NCI-H345 (cell line): ENCODE measurements around the gene CBX5.

Source experiments
- DNase-seq: peaks from one replicate; lab custom pipeline; 2025; lab: John Stamatoyannopoulos, UW

The CBX5 gene

DNA sequence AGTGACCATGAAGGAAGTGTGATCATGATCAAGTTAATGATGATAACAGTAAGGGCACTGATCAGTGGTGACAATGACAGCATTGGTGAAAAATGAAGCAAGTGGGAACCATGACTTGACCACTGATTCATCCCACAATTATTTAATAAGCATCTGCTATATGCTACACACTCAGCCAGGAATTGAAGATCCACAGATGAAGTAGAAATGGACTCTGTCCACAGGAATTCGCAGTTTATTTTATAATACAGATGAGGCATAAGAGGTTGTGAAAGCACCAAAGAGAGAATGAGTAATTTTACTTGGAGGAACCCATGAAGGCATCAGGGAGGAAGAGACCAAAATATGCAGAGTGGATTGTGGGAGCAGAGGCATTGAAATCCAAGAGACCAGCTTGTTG is 57.3 kb downstream of the CBX5 start:
- no peak for DNase-seq

DNA sequence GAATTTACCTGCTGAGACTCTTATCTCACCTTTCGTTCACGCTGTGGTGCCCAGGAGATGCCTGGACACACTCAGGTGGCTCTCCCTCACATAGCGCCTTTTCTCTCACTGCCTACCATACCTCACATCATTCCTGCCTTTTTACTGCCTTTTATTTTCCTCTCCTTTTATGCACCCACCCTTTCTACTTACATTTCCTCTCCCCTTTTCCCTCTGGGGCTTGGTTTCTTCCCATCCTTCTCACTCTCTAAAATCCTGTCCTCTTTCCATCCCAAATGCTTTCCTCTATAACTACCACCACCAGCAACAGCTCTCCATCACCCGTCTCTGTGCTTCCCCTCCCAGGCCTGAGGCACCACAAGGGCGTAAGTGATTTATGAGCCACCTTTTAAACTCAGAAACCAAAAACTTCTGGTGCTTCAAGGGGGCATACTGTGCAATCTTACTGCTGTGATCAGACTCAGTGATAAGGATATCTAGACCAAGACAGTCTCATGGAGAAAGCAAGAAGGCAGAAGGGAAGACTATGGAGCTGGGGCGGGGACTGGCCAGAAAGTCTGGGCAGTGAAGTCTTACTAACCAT is 58.4 kb downstream of the CBX5 start:
- DNase-seq = no peak

DNA sequence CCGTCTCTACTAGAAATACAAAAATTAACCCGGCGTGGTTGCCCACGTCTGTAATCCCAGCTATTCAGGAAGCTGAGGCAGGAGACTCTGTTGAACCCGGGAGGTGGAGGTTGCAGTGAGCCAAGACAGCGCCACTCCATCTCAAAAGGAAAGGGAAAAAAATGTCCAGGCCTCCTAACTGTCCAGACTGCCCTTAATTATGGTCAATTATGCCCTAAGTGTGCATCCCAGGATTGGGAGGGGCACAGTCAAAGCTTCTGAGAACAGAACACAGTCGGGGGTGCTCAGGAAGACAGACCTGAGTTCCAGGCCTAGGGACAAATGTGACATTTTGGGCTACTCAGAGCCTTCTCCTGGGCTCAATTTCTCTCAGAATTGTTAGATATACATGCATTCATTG is 59.4 kb downstream of the CBX5 start:
- no peak for DNase-seq

DNA sequence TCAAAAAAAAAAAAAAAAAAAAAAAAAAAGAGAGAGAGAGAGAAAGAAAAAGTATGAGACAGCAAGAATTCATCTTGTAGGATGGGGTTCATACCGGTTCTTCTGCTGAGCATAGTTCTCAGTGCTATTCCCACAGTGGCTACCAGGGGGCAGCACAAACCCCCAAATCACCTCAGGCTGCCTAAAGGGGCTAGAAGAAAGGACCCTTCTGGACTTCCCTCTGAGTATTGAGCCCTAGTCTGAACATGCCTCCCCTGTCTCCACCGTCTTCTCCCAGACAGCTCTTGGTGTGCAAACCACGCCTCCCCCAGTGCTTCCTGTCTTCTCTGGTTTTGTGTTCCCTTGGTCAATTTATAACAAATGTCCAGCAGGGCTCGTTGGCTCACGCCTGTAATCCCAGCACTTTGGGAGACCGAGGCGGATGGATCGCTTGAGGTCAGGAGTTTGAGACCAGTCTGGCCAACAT is 59.8 kb downstream of the CBX5 start:
- peak; percentile 52 for DNase-seq

DNA sequence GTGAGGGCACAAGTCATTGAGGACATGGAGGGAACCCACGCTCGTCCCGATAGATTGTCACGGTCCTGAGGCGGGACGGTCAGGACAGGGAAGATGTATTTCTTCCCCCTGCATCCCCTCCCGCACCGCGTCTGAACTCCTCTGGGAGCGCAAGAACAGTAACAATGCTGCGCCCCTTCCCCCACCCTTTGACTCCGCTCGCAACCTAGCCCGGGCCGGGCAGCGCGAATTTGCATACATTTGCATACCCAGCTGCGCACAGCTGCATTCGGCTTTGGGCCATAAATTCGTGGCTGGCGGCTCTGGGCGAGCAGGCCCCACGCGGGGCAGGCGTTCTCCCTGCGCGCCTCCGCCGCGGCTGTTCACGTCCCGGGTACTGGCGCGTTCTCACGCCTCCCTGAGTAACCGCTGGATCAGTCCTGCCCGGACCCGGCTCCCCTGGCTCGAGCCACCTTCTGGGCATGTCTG is 62.1 kb downstream of the CBX5 start:
- no peak for DNase-seq

DNA sequence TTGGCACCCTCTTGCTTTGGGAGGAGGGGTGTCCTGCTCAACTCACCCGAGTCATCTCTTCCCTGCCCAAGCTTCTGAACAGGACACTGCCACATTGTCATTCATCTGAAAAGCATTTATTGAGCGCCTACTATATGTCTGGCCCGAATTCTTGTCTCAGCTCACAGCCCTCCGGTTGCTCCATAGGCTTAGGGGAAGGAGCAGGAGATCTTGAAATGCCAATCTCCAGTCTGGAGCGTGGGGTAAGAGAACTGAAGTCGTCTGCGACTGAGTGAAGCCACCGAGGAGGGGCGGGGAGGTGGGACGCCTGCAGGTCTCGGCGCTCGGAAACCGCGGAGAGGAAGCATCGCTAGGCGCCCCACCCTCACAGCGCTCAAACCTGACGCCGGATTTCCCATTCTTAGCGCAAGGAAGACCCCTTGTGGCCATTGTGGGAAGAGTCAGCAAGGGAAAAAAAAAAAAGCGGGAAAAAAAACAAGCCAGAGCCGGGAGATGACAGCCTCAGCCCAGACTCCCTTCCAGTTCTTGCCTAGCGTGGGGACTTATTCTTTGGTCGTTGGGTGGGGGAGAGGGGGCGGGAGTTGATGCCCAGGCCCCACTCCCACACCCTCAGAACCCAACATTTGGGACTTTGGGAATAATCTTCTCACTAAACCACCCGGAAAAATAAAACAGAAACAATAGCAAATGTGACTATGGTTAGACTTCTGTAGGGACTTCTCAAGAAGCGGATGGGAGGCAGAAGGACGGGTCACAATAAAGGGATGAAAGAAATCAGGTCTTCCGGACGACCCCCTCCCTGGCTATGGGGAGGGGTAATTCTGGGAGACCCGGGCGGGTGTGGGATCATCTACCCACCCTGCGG is 62.9 kb downstream of the CBX5 start:
- peak; percentile 94 for DNase-seq

DNA sequence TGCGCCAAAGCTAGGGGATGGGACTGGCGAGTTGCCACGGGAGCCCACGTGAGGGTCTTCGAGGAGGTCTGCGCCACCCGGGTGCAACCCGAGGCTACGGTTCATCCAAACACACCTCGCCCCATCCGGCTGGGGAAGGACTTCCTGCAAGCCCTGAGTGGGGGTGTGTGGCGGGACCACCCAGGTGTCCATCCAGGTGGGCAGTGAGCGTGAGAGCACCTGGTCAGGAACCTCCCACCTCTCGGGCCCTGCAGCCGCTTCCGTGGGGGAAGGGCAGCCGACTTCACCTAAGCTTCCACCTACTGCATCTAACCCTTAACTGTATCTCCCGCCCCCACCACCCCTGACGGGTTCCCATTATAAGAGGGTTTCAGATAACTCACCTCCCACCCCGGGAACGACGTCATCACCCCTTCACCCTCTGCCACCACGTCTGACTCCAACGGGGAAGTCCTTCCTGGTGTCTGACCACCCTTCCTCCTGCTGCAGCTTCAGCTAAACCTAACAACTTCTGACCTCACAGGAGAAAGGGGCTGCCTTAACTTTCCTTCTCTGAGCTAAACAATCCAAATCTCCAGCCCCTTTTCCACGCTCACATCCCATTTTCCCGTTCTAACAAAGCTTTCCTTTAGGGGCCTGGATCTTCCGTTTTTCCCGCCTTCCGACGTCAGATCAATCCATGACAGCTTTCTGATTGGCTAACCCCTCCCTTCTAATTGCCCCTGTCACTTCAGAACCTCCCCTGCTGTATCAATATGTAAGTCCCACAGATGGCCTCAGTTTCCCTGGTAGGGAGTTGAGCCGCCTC is 63.7 kb downstream of the CBX5 start:
- DNase-seq = peak; percentile 62

DNA sequence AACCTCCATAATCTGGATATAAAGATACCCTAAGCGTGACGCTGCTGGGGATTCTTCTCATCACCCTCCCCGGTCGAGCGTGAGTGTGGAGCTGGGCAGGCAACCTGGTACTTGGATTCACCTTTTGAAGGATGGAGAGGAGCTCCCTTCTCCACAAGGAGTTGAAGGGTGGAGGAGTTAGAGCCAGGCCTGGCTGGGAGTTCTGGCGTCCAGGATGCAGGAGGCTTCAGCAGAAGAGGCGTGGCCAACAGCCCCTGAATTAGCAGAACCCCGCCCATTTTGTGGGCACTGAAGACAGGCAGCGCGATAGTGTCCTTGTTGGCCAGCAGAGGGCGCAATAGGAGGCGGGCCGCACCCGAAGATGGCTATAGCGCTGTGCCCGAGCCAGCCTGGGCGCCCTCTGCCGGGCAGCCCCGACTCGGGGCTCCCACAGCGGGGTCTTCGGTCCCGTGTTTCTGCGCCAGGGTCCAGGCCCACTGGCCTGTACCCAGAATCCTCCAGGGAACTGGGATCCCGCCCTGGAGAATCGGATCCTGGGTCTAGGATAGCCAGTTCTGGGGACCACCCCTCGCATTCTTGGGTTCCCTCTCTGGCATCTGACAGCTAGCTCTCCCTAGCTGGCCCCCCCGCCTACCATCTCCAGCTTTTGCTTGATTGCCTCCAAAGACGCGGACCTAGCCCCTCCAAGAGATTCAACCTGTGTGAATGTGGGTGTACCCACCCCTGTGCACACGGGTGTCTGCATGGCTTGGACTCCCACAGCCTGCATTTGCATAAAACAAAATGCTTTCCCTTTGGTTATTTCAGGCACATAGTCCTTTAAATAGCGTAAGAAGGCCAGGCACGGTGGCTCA is 65.1 kb downstream of the CBX5 start:
- DNase-seq = peak; percentile 92

DNA sequence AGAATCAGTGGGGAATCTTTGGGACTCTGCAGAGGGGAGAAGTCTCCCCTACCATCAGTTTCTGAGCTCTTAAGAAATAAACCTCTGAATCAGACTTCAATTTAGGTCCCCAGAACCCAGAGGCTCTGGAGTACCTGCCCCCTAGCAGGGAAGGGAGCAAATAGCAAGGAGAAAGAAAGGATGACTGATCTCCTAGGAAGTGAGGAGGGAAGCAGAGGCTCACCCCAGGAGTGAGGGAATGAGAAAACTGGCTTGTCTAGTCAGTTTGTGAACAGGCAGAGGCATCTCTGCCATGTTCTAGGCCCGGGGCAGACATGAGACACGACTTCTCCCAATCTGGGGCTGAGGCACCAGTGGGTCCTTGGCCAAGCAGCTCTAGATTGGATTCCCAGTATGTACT is 66.8 kb downstream of the CBX5 start:
- no peak for DNase-seq

DNA sequence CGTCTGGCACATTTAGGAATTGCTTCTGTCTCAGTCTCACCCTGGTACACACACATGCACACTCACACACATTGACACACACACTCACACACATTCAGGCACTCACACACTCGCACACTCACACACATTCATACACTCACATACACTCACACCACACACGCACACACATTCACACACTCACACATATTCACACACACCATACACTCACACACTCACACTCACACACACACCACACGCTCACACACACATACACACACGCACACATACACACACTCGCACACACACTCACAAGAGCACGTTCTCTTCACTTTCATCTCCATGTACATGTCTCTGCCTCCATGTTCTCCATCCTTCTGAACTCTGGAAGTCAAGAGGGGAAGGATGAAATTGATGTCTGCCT is 68.0 kb downstream of the CBX5 start:
- no peak for DNase-seq

DNA sequence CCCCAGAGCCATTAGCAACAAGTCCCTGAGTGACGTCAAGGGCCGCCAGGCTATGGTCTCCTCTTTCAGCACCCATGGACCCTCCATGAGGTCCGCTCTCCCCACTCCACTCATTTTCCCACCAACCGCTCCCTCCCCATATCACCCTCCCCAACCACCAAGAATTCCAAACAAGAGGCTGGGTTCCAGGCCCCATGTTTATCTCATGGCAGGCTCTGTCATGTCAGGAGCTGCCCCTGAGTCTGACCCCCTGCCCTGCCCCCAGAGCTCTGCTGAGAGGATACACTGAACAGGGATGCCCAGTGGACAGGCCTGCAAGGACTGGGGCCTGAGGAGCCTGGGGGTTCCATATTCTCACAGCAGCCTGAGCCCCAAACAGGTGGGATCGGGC is 69.5 kb downstream of the CBX5 start:
- no peak for DNase-seq

DNA sequence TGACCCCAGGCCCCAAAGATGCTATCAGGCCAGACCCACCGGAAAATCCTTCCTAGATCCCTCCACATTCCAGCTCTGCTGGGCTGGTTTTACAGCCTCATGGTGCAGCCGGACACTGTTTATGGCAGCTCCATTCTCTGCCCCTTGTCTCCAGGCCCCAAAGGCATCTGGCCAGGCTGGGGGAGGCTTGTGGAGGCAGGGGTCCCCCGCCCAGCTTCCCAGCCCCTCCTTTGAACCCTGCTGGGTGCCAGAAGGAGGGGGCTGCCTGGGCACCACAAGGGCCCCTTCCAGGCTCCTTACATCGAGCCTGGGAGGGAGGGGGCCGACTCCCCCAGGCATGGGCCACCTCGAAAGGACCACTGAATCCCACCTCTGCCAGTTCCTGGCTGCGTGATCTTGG is 71.3 kb downstream of the CBX5 start:
- no peak for DNase-seq

DNA sequence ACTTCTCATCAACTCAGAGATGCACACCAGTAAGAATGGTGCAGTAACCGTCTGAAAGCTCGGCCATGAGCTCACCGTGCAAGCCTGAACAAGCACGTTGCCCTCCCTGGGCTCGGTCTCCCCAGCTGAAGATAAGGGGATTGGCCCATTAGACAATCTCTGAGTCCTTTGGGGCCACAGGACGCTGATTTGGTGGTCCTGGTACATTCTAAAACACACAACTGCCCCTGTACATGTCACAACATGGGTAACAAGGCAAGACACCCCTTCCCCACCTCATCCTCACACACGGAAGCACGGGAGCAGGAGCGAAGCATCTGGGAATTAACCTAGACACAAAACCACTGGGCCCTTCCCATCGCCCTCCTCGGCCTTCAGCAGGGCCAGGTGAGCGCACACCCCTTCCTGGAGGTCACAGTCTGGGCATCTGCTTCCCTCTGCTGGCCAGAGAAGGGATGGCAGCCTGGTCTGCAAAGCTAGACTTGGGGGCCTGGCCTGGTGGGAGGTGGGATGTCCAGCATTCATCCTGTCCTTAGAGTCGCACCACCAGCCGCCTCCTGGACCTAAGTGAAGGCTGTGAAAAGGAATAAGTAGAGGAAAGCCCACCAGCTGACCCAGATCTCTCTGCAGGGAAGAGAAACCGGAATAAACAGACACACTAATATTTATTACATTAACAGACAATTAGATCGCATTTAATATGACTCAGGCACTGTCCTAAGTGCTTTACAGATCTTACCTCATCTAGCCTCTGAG is 72.2 kb downstream of the CBX5 start:
- peak; percentile 76 for DNase-seq

DNA sequence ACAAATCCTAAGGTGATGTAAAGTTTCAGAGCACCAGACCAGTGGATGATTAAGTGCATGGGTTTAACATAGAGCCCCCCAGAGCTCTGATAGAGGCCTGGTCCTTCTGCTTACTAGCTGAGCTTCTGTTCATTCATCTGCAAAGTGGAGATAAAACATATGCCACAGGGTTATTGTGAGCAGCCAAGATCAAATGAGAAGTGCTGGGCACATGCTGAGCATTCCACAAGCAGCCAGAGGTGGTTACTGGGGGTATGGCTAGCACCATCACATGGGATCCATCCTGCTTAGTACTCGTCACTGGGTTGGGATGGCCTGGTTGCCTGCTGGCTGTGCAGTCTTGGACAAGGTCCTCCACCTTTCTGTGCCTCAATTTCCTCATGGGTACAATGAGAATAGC is 73.1 kb downstream of the CBX5 start:
- no peak for DNase-seq

DNA sequence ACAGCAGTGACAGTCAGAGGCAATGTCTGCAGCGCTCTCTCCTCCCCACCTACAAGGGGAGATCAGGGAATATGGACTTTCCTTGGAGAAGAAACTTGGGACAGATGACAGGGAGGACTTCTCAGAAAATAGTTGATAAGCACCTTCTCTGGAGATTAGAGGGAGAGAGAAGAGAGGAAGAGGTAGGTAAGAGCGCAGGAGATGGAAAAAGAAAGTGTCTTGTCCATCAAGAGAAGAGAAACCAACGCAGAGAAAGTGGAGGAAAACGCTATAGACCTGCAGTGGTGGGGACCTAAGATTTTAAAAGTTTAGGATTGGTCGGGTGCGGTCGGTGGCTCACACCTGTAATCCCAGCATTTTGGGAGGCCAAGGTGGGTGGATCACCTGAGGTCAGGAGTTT is 75.6 kb downstream of the CBX5 start:
- DNase-seq = no peak

DNA sequence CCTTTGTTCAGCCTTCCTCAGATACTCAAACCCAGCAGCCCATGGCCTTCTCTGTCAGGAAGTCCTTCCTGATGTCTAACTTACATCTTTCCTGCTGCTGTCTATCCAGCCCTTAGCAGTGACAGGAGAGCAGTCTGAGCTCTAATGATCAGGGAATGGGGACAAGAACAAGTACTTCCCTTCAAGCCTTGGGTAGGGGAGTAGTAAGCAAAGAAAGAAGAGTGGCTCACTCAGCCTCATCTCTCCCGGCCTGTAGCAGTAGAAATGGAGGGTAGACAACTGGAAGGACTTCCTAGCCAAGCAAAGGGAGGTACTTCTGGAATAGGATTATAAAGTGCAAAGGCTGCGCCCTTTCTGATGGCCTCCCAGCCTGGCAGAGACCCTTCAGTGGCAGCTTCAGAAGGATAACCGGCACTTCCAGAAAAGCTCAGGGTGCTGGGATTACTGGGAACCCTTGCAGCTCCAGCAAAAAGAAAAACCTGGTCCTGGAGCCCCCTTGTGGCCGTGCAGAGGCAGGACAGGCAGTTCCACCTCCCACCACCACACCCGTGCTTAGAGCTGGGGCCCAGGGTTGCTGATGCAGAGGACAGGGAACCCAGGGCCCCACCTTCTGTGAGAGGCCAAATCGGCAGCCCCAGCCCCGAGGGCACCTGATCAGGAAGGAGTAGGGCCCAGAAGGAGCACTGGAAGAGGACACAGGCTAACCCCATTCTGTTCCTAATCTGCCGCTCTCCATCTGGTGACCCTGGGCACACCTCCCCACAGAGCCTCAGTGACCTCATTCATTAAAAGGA is 78.7 kb downstream of the CBX5 start:
- DNase-seq = peak; percentile 60

DNA sequence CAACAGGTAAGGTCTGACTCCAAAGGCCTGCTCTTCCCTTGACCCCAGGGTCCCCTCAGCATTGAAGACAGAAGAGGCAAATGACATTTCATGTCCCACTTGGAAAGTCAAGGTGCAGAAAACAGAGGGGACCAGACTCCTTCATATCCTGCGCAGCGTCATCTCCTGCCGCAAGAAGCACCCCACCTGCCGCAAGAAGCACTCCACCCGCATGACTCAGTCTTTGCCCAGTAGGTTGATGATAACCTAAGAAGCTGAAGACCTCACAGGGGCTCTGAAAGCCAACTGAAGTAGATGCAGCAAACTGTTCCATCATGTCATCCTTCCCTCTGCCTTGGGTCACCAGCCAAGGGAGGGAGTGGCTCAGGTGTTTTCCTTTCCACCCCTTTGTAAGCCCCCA is 79.5 kb downstream of the CBX5 start:
- no peak for DNase-seq

DNA sequence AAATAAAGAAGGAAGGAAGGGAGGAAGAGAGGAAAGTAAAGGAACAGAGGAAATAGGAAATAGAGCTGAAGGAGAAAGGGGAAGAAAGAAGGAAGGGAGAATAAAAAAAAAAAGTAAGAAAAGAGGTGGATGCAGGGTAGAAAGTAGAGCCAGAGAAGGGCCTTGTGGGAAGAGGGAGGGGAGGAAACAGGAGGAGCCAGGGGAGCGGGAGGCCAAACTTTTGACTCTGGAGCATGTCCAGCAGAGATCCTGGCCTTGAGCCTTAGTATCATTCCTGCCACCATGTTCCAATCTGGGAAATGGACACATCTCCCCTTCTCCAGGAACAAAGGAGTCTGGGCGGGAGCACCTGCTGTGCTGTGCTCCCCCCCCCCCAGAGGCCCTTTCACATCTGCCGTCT is 80.0 kb downstream of the CBX5 start:
- no peak for DNase-seq

DNA sequence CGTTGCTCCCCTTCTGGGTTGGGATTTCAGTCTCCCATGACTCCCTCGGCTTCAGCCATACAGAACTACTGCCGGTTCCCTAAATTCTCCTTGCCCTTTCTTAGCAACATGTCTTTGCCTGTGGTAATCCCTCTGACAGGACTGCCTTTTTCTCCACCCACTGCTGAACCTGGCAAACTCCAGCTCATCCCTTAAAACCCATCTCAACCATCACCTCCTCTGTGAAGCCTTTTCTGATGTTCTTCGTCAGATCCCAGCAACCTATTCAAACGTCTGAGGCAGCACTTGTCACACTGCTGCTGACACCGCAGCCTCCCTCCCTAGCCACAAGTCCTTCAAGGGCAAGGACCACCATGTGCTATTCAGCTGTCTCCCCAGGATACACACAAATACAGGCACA is 80.9 kb downstream of the CBX5 start:
- no peak for DNase-seq

DNA sequence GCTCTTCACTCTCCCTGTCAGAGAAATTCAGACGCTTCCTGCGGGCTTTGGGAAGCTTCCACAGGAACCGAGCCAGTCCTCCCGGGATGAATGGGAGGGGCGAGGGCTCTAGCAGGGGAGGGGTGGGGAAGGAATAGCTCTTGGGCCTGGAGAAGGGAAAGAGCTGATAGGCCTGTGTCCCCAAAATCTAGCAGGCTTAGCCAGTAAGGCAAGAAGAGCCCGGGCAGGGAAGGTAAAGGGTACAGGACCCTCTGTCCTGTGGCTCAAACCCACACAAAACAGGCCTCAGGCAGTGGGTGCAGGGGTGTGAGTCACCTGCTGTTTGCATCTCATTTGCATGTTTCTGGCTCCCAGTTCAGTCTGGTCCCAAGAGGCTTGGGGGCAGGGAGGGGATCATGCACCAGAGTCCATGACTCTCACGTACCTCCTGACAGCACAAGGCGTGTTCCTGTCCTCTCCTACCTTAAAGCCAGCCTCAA is 82.5 kb downstream of the CBX5 start:
- no peak for DNase-seq
